ENCODE data around the gene ADGRG6.
A peak's percentile ranks its signal among the peaks of the same experiment; 100 is the strongest.

Gene ADGRG6

GRCh38 chr6:142458836-142459235 is 157.0 kb downstream of the ADGRG6 start:
- H3K27me3 ChIP-seq (ENCODE audit: insufficient read depth, low read length) = no peaks in the 10 kb centered on the region
- H3K23ac ChIP-seq (ENCODE audit: low read length) = no peak overlapping the region
- H2AFZ ChIP-seq (ENCODE audit: insufficient read depth, low read length, poor library complexity) = no peak overlapping the region
- H3K4me2 ChIP-seq (ENCODE audit: low read length) = no peak overlapping the region
- H3K27ac ChIP-seq (ENCODE audit: low read depth, low read length) = no peak overlapping the region
- no peak overlapping the region for H3K18ac ChIP-seq (ENCODE audit: low read length)
- H3K14ac ChIP-seq (ENCODE audit: low read length) = no peak overlapping the region
- H3K4me1 ChIP-seq (ENCODE audit: control insufficient read depth in 1 of 2, insufficient read depth in 2 of 2, low read length in 2 of 2) = no peaks in the 10 kb centered on the region
- no peak overlapping the region for H4K8ac ChIP-seq (ENCODE audit: low read depth, low read length)
- H4K12ac ChIP-seq (ENCODE audit: low read depth, low read length) = no peak overlapping the region
- no peak overlapping the region for H2BK12ac ChIP-seq (ENCODE audit: low read length)
- H3K9ac ChIP-seq (ENCODE audit: low read length) = no peak overlapping the region
- DNase-seq = no peak
- no CpG with 5 or more reads among the region's 2 CpGs for WGBS (ENCODE audit: extremely low coverage, insufficient coverage, insufficient read length)
- no peak overlapping the region for H2BK5ac ChIP-seq (ENCODE audit: low read depth, low read length, poor library complexity)
- H3K79me2 ChIP-seq (ENCODE audit: control insufficient read depth, insufficient read depth, low read length, poor library complexity) = no peaks in the 10 kb centered on the region
- no peak overlapping the region for H3K4ac ChIP-seq (ENCODE audit: low read depth, low read length)
- no peak overlapping the region for H4K91ac ChIP-seq (ENCODE audit: low read depth, low read length)
- no peak overlapping the region for H2AK5ac ChIP-seq (ENCODE audit: low read length)
- no peaks in the 10 kb centered on the region for H3K79me1 ChIP-seq (ENCODE audit: low read length)
- no peak overlapping the region for H3K4me3 ChIP-seq (ENCODE audit: low read depth, low read length)
- H3K9me3 ChIP-seq (ENCODE audit: insufficient read depth, low read depth, low read length) = peaks cover 7% of the 10 kb centered on the region
- no peak overlapping the region for H2BK120ac ChIP-seq (ENCODE audit: insufficient read depth, low read length, poor library complexity)
- no peaks in the 10 kb centered on the region for H3K36me3 ChIP-seq (ENCODE audit: control insufficient read depth in 1 of 2, insufficient read depth in 2 of 2, low read length in 2 of 2)

- no peak overlapping the region for H3K4ac ChIP-seq (ENCODE audit: low read depth, low read length)
- peaks cover 7% of the 10 kb centered on the region for H3K9me3 ChIP-seq (ENCODE audit: insufficient read depth, low read depth, low read length)
- H3K27me3 ChIP-seq (ENCODE audit: insufficient read depth, low read length) = no peaks in the 10 kb centered on the region
- H3K79me2 ChIP-seq (ENCODE audit: control insufficient read depth, insufficient read depth, low read length, poor library complexity) = no peaks in the 10 kb centered on the region
- no peak overlapping the region for H4K12ac ChIP-seq (ENCODE audit: low read depth, low read length)
- no peak for DNase-seq
- H3K79me1 ChIP-seq (ENCODE audit: low read length) = no peaks in the 10 kb centered on the region
- no peak overlapping the region for H2BK5ac ChIP-seq (ENCODE audit: low read depth, low read length, poor library complexity)
- no peak overlapping the region for H3K23ac ChIP-seq (ENCODE audit: low read length)
- no peak overlapping the region for H3K14ac ChIP-seq (ENCODE audit: low read length)
- H2AFZ ChIP-seq (ENCODE audit: insufficient read depth, low read length, poor library complexity) = no peak overlapping the region
- WGBS (ENCODE audit: extremely low coverage, insufficient coverage, insufficient read length) = no CpG with 5 or more reads among the region's 1 CpG
- H2AK5ac ChIP-seq (ENCODE audit: low read length) = no peak overlapping the region
- no peaks in the 10 kb centered on the region for H3K4me1 ChIP-seq (ENCODE audit: control insufficient read depth in 1 of 2, insufficient read depth in 2 of 2, low read length in 2 of 2)
- H2BK120ac ChIP-seq (ENCODE audit: insufficient read depth, low read length, poor library complexity) = no peak overlapping the region
- no peak overlapping the region for H3K4me2 ChIP-seq (ENCODE audit: low read length)
- no peak overlapping the region for H3K9ac ChIP-seq (ENCODE audit: low read length)
- no peaks in the 10 kb centered on the region for H3K36me3 ChIP-seq (ENCODE audit: control insufficient read depth in 1 of 2, insufficient read depth in 2 of 2, low read length in 2 of 2)
- no peak overlapping the region for H3K4me3 ChIP-seq (ENCODE audit: low read depth, low read length)
- no peak overlapping the region for H3K18ac ChIP-seq (ENCODE audit: low read length)
- no peak overlapping the region for H4K91ac ChIP-seq (ENCODE audit: low read depth, low read length)
- H2BK12ac ChIP-seq (ENCODE audit: low read length) = no peak overlapping the region
- no peak overlapping the region for H3K27ac ChIP-seq (ENCODE audit: low read depth, low read length)
- H4K8ac ChIP-seq (ENCODE audit: low read depth, low read length) = no peak overlapping the region
Observed at GRCh38 chr6:142459271-142459670, 157.5 kb downstream of the ADGRG6 start.

GRCh38 chr6:142462260-142462659 is 160.5 kb downstream of the ADGRG6 start:
- Histone ChIP-seq H2AK5ac (ENCODE audit: low read length) (no peak overlapping the region), H3K4ac (ENCODE audit: low read depth, low read length) (no peak overlapping the region), H3K4me3 (ENCODE audit: low read depth, low read length) (no peak overlapping the region), H4K8ac (ENCODE audit: low read depth, low read length) (no peak overlapping the region), H2AFZ (ENCODE audit: insufficient read depth, low read length, poor library complexity) (no peak overlapping the region), H3K18ac (ENCODE audit: low read length) (no peak overlapping the region), H2BK5ac (ENCODE audit: low read depth, low read length, poor library complexity) (no peak overlapping the region), H3K23ac (ENCODE audit: low read length) (no peak overlapping the region), H3K14ac (ENCODE audit: low read length) (no peak overlapping the region), H2BK120ac (ENCODE audit: insufficient read depth, low read length, poor library complexity) (no peak overlapping the region), H3K79me1 (ENCODE audit: low read length) (no peaks in the 10 kb centered on the region), H3K4me1 (ENCODE audit: control insufficient read depth in 1 of 2, insufficient read depth in 2 of 2, low read length in 2 of 2) (no peaks in the 10 kb centered on the region), H3K79me2 (ENCODE audit: control insufficient read depth, insufficient read depth, low read length, poor library complexity) (no peaks in the 10 kb centered on the region), H3K9ac (ENCODE audit: low read length) (no peak overlapping the region), H4K12ac (ENCODE audit: low read depth, low read length) (no peak overlapping the region), H3K27ac (ENCODE audit: low read depth, low read length) (no peak overlapping the region), H3K36me3 (ENCODE audit: control insufficient read depth in 1 of 2, insufficient read depth in 2 of 2, low read length in 2 of 2) (no peaks in the 10 kb centered on the region), H3K27me3 (ENCODE audit: insufficient read depth, low read length) (no peaks in the 10 kb centered on the region), H3K4me2 (ENCODE audit: low read length) (no peak overlapping the region), H4K91ac (ENCODE audit: low read depth, low read length) (no peak overlapping the region), H3K9me3 (ENCODE audit: insufficient read depth, low read depth, low read length) (peaks cover 7% of the 10 kb centered on the region), H2BK12ac (ENCODE audit: low read length) (no peak overlapping the region)
- WGBS (ENCODE audit: extremely low coverage, insufficient coverage, insufficient read length) = no CpG with 5 or more reads among the region's 2 CpGs
- DNase-seq = peak in 1 of 2 donors; percentile 12

GRCh38 chr6:142463988-142464387 is 162.2 kb downstream of the ADGRG6 start:
- Histone ChIP-seq H4K8ac (ENCODE audit: low read depth, low read length) (no peak overlapping the region), H3K27me3 (ENCODE audit: insufficient read depth, low read length) (no peaks in the 10 kb centered on the region), H3K79me1 (ENCODE audit: low read length) (no peaks in the 10 kb centered on the region), H3K27ac (ENCODE audit: low read depth, low read length) (no peak overlapping the region), H3K4me3 (ENCODE audit: low read depth, low read length) (no peak overlapping the region), H4K91ac (ENCODE audit: low read depth, low read length) (no peak overlapping the region), H3K14ac (ENCODE audit: low read length) (no peak overlapping the region), H3K36me3 (ENCODE audit: control insufficient read depth in 1 of 2, insufficient read depth in 2 of 2, low read length in 2 of 2) (no peaks in the 10 kb centered on the region), H3K79me2 (ENCODE audit: control insufficient read depth, insufficient read depth, low read length, poor library complexity) (no peaks in the 10 kb centered on the region), H3K18ac (ENCODE audit: low read length) (no peak overlapping the region), H3K4ac (ENCODE audit: low read depth, low read length) (no peak overlapping the region), H4K12ac (ENCODE audit: low read depth, low read length) (no peak overlapping the region), H3K9ac (ENCODE audit: low read length) (no peak overlapping the region), H2BK12ac (ENCODE audit: low read length) (no peak overlapping the region), H3K4me2 (ENCODE audit: low read length) (no peak overlapping the region), H2BK120ac (ENCODE audit: insufficient read depth, low read length, poor library complexity) (no peak overlapping the region), H3K4me1 (ENCODE audit: control insufficient read depth in 1 of 2, insufficient read depth in 2 of 2, low read length in 2 of 2) (no peaks in the 10 kb centered on the region), H3K23ac (ENCODE audit: low read length) (no peak overlapping the region), H2AK5ac (ENCODE audit: low read length) (no peak overlapping the region), H2BK5ac (ENCODE audit: low read depth, low read length, poor library complexity) (no peak overlapping the region), H3K9me3 (ENCODE audit: insufficient read depth, low read depth, low read length) (peaks cover 7% of the 10 kb centered on the region), H2AFZ (ENCODE audit: insufficient read depth, low read length, poor library complexity) (no peak overlapping the region)
- WGBS (ENCODE audit: extremely low coverage, insufficient coverage, insufficient read length) = no CpG with 5 or more reads among the region's 6 CpGs
- DNase-seq = no peak

All from trophoblast cell (in vitro differentiated cells and primary cell).